IPS-11a (cell line): ENCODE data around the gene NCKAP5.

Experiments
- H3K4me3 ChIP-seq: one replicate; pipeline ENCODE4 v1.5.1; 2013; ENCODE audit warnings: low read depth, low read length, control low read depth

Gene NCKAP5

DNA sequence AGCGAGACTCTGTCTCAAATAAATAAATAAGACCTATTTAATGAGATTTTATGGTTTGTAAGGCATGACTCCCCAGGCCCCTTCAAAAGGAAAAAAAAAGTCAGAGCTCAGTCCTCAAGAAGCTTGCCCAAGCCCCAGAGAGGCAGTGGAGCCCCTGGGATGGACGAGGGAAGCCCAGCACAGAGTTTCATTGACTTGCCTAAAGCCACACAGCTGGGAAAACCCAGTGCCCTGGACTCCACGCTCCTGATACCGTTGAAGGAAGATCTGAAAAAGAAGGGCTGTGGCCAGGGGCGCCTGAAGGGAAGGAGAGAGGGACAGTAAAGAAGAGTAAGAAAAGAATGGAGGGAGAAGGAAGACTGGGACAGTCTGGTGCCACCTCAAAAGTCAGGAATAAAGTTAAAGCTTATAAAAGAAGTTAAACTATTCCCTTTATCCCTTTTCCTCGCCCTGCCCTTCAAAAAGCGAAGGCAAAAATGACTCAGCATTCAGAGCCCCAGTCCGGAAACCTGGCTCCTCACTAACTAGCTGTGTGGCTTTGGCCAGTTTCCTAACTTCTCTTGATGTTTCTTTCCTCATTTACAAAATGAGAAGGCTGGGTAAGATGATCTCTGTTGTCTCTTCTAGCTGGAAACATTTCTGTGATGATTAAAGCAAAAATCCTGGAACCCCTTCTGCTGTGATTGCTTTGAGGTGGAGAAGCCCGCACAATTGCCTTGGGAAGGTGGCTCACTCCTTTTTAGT lies 945.0 kb downstream of the NCKAP5 start:
- no peak overlapping the region for H3K4me3 ChIP-seq
